A549 treated with AZD2906 at 1 μM for 4 hours (cell line): ENCODE results near the gene IGLL5. TPM values are rescaled to one million over a fixed set of nuclear protein-coding genes. Genes with fewer than 3 reads are reported as not detected.

Experiments
- total RNA-seq: library from RNA; stranded (reverse); fragments of 200-300 nt; extraction: Qiagen RNA extraction; gene quantifications from 5 replicates; pipeline ENCODE4 v1.2.3, GENCODE V29; 2022

The IGLL5 gene
- not detected in 5 replicates for total RNA-seq

GRCh38 chr22:22887621-22888503 is at the start of gene IGLL5:
IGLL5 (plus strand) TSS chr22:22887816; CDS start chr22:22888054, 238 bp downstream.

Other genes starting within 250 kb of the IGLL5 start
- gene GGTLC2, start 243.2 kb upstream of the IGLL5 start, total RNA-seq = not detected in 5 replicates
- gene GNAZ, start 182.7 kb downstream of the IGLL5 start, total RNA-seq = 2.3 to 3.1 TPM (median 2.6 TPM) in 5 replicates